ENCODE results near the gene SLC35D3.
"Not testable (repeated sequence)": the region's sequence is repeated elsewhere in the genome, so short reads cannot be mapped to it uniquely, and the experiment has no call there.

Gene SLC35D3

GRCh38 chr6:136921936-136922684 lies at the start of gene SLC35D3:
TSS of gene SLC35D3 (plus strand) at chr6:136922301. CDS start at chr6:136922429, 128 bp downstream.
- DNase-seq (ENCODE audit: low spot score), result no peak

GRCh38 chr6:136873748-136874147 lies 48.4 kb upstream of the SLC35D3 start:
- no peak for DNase-seq (ENCODE audit: low spot score)

- not testable (repeated sequence) for DNase-seq (ENCODE audit: low spot score)
Observed at GRCh38 chr6:136876469-136876868, 45.6 kb upstream of the SLC35D3 start.

GRCh38 chr6:136880748-136881460 lies 41.2 kb upstream of the SLC35D3 start:
- DNase-seq (ENCODE audit: low spot score), result no peak

- DNase-seq (ENCODE audit: low spot score), result no peak
Observed at GRCh38 chr6:136886091-136886490, 36.0 kb upstream of the SLC35D3 start.

GRCh38 chr6:136887953-136888352 lies 34.1 kb upstream of the SLC35D3 start:
- DNase-seq (ENCODE audit: low spot score), result no peak

GRCh38 chr6:136889271-136890193 lies 32.6 kb upstream of the SLC35D3 start:
- DNase-seq (ENCODE audit: low spot score), result peak; percentile 10

GRCh38 chr6:136890194-136890839 lies 31.8 kb upstream of the SLC35D3 start:
- DNase-seq (ENCODE audit: low spot score), result peak; percentile 9

GRCh38 chr6:136890986-136891385 lies 31.1 kb upstream of the SLC35D3 start:
- no peak for DNase-seq (ENCODE audit: low spot score)

GRCh38 chr6:136893187-136893586 lies 28.9 kb upstream of the SLC35D3 start:
- no peak for DNase-seq (ENCODE audit: low spot score)

- DNase-seq (ENCODE audit: low spot score), result no peak
Observed at GRCh38 chr6:136895901-136896300, 26.2 kb upstream of the SLC35D3 start.

- DNase-seq (ENCODE audit: low spot score), result no peak
Observed at GRCh38 chr6:136897071-136897470, 25.0 kb upstream of the SLC35D3 start.

GRCh38 chr6:136901212-136901784 lies 20.8 kb upstream of the SLC35D3 start:
- no peak for DNase-seq (ENCODE audit: low spot score)

- not testable (repeated sequence) for DNase-seq (ENCODE audit: low spot score)
Observed at GRCh38 chr6:136904477-136904876, 17.6 kb upstream of the SLC35D3 start.

GRCh38 chr6:136914947-136915346 lies 7.2 kb upstream of the SLC35D3 start:
- no peak for DNase-seq (ENCODE audit: low spot score)

GRCh38 chr6:136918706-136919105 lies 3.4 kb upstream of the SLC35D3 start:
- no peak for DNase-seq (ENCODE audit: low spot score)

- no peak for DNase-seq (ENCODE audit: low spot score)
Observed at GRCh38 chr6:136920216-136920615, 1.9 kb upstream of the SLC35D3 start.

- no peak for DNase-seq (ENCODE audit: low spot score)
Observed at GRCh38 chr6:136920671-136921380, 1.3 kb upstream of the SLC35D3 start.

- no peak for DNase-seq (ENCODE audit: low spot score)
Observed at GRCh38 chr6:136921381-136921935, 643 bp upstream of the SLC35D3 start.

- DNase-seq (ENCODE audit: low spot score), result no peak
Observed at GRCh38 chr6:136922685-136923006, 545 bp downstream of the SLC35D3 start.

All from COLO829 (cell line).